ENCODE results near the gene S100A1.
"Not testable (repeated sequence)": the region's sequence is repeated elsewhere in the genome, so short reads cannot be mapped to it uniquely, and the experiment has no call there.

S100A1 gene

GRCh38 chr1:153583514-153583913, 44.7 kb upstream of the S100A1 start:
- not testable (repeated sequence) for H3K27ac ChIP-seq (ENCODE audit: low read depth, low read length); H3K9ac ChIP-seq (ENCODE audit: low read length); H4K8ac ChIP-seq (ENCODE audit: low read depth, low read length); H3K4me2 ChIP-seq (ENCODE audit: low read length); H3K18ac ChIP-seq (ENCODE audit: low read length); H4K91ac ChIP-seq (ENCODE audit: low read depth, low read length); H3K79me1 ChIP-seq (ENCODE audit: low read length); H3K27me3 ChIP-seq (ENCODE audit: insufficient read depth, low read length); H2BK12ac ChIP-seq (ENCODE audit: low read length); H3K4ac ChIP-seq (ENCODE audit: low read depth, low read length); H4K12ac ChIP-seq (ENCODE audit: low read depth, low read length); DNase-seq; H2BK120ac ChIP-seq (ENCODE audit: insufficient read depth, low read length, poor library complexity); H3K79me2 ChIP-seq (ENCODE audit: control insufficient read depth, insufficient read depth, low read length, poor library complexity); H3K36me3 ChIP-seq (ENCODE audit: control insufficient read depth in 1 of 2, insufficient read depth in 2 of 2, low read length in 2 of 2); H2AFZ ChIP-seq (ENCODE audit: insufficient read depth, low read length, poor library complexity); H2BK5ac ChIP-seq (ENCODE audit: low read depth, low read length, poor library complexity); H3K4me3 ChIP-seq (ENCODE audit: low read depth, low read length); H3K14ac ChIP-seq (ENCODE audit: low read length); H3K23ac ChIP-seq (ENCODE audit: low read length); H3K9me3 ChIP-seq (ENCODE audit: insufficient read depth, low read depth, low read length); H2AK5ac ChIP-seq (ENCODE audit: low read length)
- peaks cover 4 to 16% of the 10 kb centered on the region in 2 experiments for H3K4me1 ChIP-seq (ENCODE audit: control insufficient read depth in 1 of 2, insufficient read depth in 2 of 2, low read length in 2 of 2)
- no CpG with 5 or more reads among the region's 3 CpGs for WGBS (ENCODE audit: extremely low coverage, insufficient coverage, insufficient read length)

- no peak overlapping the region for H3K18ac ChIP-seq (ENCODE audit: low read length)
- H3K23ac ChIP-seq (ENCODE audit: low read length), result no peak overlapping the region
- no peaks in the 10 kb centered on the region for H3K27me3 ChIP-seq (ENCODE audit: insufficient read depth, low read length)
- H4K8ac ChIP-seq (ENCODE audit: low read depth, low read length), result no peak overlapping the region
- no peaks in the 10 kb centered on the region for H3K36me3 ChIP-seq (ENCODE audit: control insufficient read depth in 1 of 2, insufficient read depth in 2 of 2, low read length in 2 of 2)
- no peak overlapping the region for H4K12ac ChIP-seq (ENCODE audit: low read depth, low read length)
- no peak overlapping the region for H3K4me3 ChIP-seq (ENCODE audit: low read depth, low read length)
- no peak overlapping the region for H4K91ac ChIP-seq (ENCODE audit: low read depth, low read length)
- H3K14ac ChIP-seq (ENCODE audit: low read length), result no peak overlapping the region
- no peak overlapping the region for H2BK120ac ChIP-seq (ENCODE audit: insufficient read depth, low read length, poor library complexity)
- no peak overlapping the region for H3K9ac ChIP-seq (ENCODE audit: low read length)
- peaks cover 4 to 13% of the 10 kb centered on the region in 2 experiments for H3K4me1 ChIP-seq (ENCODE audit: control insufficient read depth in 1 of 2, insufficient read depth in 2 of 2, low read length in 2 of 2)
- no peak overlapping the region for H3K4me2 ChIP-seq (ENCODE audit: low read length)
- H2BK12ac ChIP-seq (ENCODE audit: low read length), result no peak overlapping the region
- no peak overlapping the region for H2BK5ac ChIP-seq (ENCODE audit: low read depth, low read length, poor library complexity)
- no peak overlapping the region for H2AFZ ChIP-seq (ENCODE audit: insufficient read depth, low read length, poor library complexity)
- no peak for DNase-seq
- H3K9me3 ChIP-seq (ENCODE audit: insufficient read depth, low read depth, low read length), result no peaks in the 10 kb centered on the region
- no CpG with 5 or more reads among the region's 2 CpGs for WGBS (ENCODE audit: extremely low coverage, insufficient coverage, insufficient read length)
- H3K79me1 ChIP-seq (ENCODE audit: low read length), result peaks cover 3% of the 10 kb centered on the region
- H3K27ac ChIP-seq (ENCODE audit: low read depth, low read length), result no peak overlapping the region
- H3K79me2 ChIP-seq (ENCODE audit: control insufficient read depth, insufficient read depth, low read length, poor library complexity), result no peaks in the 10 kb centered on the region
- no peak overlapping the region for H2AK5ac ChIP-seq (ENCODE audit: low read length)
- H3K4ac ChIP-seq (ENCODE audit: low read depth, low read length), result no peak overlapping the region
Measured at GRCh38 chr1:153583976-153584375, 44.3 kb upstream of the S100A1 start.

DNA sequence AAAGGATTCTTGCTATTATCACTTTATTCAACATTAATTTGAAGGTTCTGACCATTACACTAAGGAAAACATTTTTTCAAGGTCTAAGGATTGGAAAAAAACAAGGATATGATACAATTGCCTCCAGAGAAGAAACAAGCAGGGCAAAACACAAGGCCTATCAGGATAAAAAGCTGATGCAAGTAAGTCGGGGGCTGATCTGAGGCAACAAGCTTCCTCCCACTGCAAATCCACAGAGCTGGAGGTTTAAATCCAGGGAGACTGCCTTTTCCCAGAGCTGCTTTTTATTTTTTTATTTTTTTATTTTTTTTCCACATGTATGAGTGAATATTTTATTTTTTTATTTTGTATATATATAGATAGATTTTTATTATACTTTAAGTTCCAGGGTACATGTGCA, 43.2 kb upstream of the S100A1 start:
- no peak for DNase-seq
- Histone ChIP-seq H3K79me2 (ENCODE audit: control insufficient read depth, insufficient read depth, low read length, poor library complexity) (no peaks in the 10 kb centered on the region), H4K12ac (ENCODE audit: low read depth, low read length) (no peak overlapping the region), H3K4me1 (ENCODE audit: control insufficient read depth in 1 of 2, insufficient read depth in 2 of 2, low read length in 2 of 2) (peaks cover 4 to 10% of the 10 kb centered on the region in 2 experiments), H3K4me3 (ENCODE audit: low read depth, low read length) (no peak overlapping the region), H2BK12ac (ENCODE audit: low read length) (no peak overlapping the region), H3K23ac (ENCODE audit: low read length) (no peak overlapping the region), H3K4me2 (ENCODE audit: low read length) (no peak overlapping the region), H2BK5ac (ENCODE audit: low read depth, low read length, poor library complexity) (no peak overlapping the region), H2AK5ac (ENCODE audit: low read length) (no peak overlapping the region), H3K36me3 (ENCODE audit: control insufficient read depth in 1 of 2, insufficient read depth in 2 of 2, low read length in 2 of 2) (no peaks in the 10 kb centered on the region), H3K14ac (ENCODE audit: low read length) (no peak overlapping the region), H3K18ac (ENCODE audit: low read length) (no peak overlapping the region), H3K79me1 (ENCODE audit: low read length) (no peaks in the 10 kb centered on the region), H2BK120ac (ENCODE audit: insufficient read depth, low read length, poor library complexity) (no peak overlapping the region), H3K9ac (ENCODE audit: low read length) (no peak overlapping the region), H2AFZ (ENCODE audit: insufficient read depth, low read length, poor library complexity) (no peak overlapping the region), H3K27ac (ENCODE audit: low read depth, low read length) (no peak overlapping the region), H3K27me3 (ENCODE audit: insufficient read depth, low read length) (no peaks in the 10 kb centered on the region), H3K4ac (ENCODE audit: low read depth, low read length) (no peak overlapping the region), H4K91ac (ENCODE audit: low read depth, low read length) (no peak overlapping the region), H4K8ac (ENCODE audit: low read depth, low read length) (no peak overlapping the region), H3K9me3 (ENCODE audit: insufficient read depth, low read depth, low read length) (no peaks in the 10 kb centered on the region)
- no CpG with 5 or more reads among the region's 1 CpG for WGBS (ENCODE audit: extremely low coverage, insufficient coverage, insufficient read length)

- Histone ChIP-seq H4K12ac (ENCODE audit: low read depth, low read length) (no peak overlapping the region), H3K79me1 (ENCODE audit: low read length) (no peaks in the 10 kb centered on the region), H2AK5ac (ENCODE audit: low read length) (no peak overlapping the region), H3K27me3 (ENCODE audit: insufficient read depth, low read length) (no peaks in the 10 kb centered on the region), H3K14ac (ENCODE audit: low read length) (no peak overlapping the region), H2BK120ac (ENCODE audit: insufficient read depth, low read length, poor library complexity) (no peak overlapping the region), H3K23ac (ENCODE audit: low read length) (no peak overlapping the region), H3K4me2 (ENCODE audit: low read length) (no peak overlapping the region), H3K79me2 (ENCODE audit: control insufficient read depth, insufficient read depth, low read length, poor library complexity) (no peaks in the 10 kb centered on the region), H3K4me1 (ENCODE audit: control insufficient read depth in 1 of 2, insufficient read depth in 2 of 2, low read length in 2 of 2) (peaks cover 4 to 10% of the 10 kb centered on the region in 2 experiments), H3K27ac (ENCODE audit: low read depth, low read length) (no peak overlapping the region), H3K9me3 (ENCODE audit: insufficient read depth, low read depth, low read length) (no peaks in the 10 kb centered on the region), H4K91ac (ENCODE audit: low read depth, low read length) (no peak overlapping the region), H2BK5ac (ENCODE audit: low read depth, low read length, poor library complexity) (no peak overlapping the region), H3K18ac (ENCODE audit: low read length) (no peak overlapping the region), H3K4me3 (ENCODE audit: low read depth, low read length) (no peak overlapping the region), H3K9ac (ENCODE audit: low read length) (no peak overlapping the region), H3K36me3 (ENCODE audit: control insufficient read depth in 1 of 2, insufficient read depth in 2 of 2, low read length in 2 of 2) (no peaks in the 10 kb centered on the region), H4K8ac (ENCODE audit: low read depth, low read length) (no peak overlapping the region), H2AFZ (ENCODE audit: insufficient read depth, low read length, poor library complexity) (no peak overlapping the region), H3K4ac (ENCODE audit: low read depth, low read length) (no peak overlapping the region), H2BK12ac (ENCODE audit: low read length) (no peak overlapping the region)
- DNase-seq, result no peak
- WGBS (ENCODE audit: extremely low coverage, insufficient coverage, insufficient read length), result no CpG with 5 or more reads among the region's 1 CpG
Measured at GRCh38 chr1:153586347-153586746, 41.9 kb upstream of the S100A1 start.

All from trophoblast cell (in vitro differentiated cells and primary cell).